ENCODE results near the gene IQGAP3. TPM values are rescaled to one million over a fixed set of nuclear protein-coding genes. Genes with fewer than 3 reads are reported as not detected.

Gene IQGAP3
- total and polyA plus RNA-seq, 4 donors, result under 0.01 to 8.5 (median 0.43) TPM

GRCh38 chr1:156590326-156591180 is 18.2 kb upstream of the IQGAP3 start:
- 89% methylated on average over 10 of the region's 10 CpGs for WGBS
- Histone ChIP-seq H3K4me1 (ENCODE audit: control insufficient read depth in 4 of 4, insufficient read depth in 4 of 4, low read length in 3 of 4) (peaks cover 3 to 15% (median 9%) of the 10 kb centered on the region in 4 donors), H3K9ac (ENCODE audit: low read depth in 1 of 2, low read length in 2 of 2) (no peak overlapping the region), H3K4me3 (ENCODE audit: low read depth in 1 of 3, low read length in 3 of 3) (no peak overlapping the region), H3K27me3 (ENCODE audit: control insufficient read depth in 4 of 4, insufficient read depth in 4 of 4, low read length in 3 of 4) (no peaks in the 10 kb centered on the region), H3K9me3 (ENCODE audit: control insufficient read depth in 4 of 4, low read length in 3 of 4) (no peaks in the 10 kb centered on the region), H3K36me3 (ENCODE audit: control insufficient read depth in 4 of 4, insufficient read depth in 3 of 4, low read depth in 1 of 4, low read length in 3 of 4) (peaks cover 0 to 13% (median 8%) of the 10 kb centered on the region in 4 donors), H3K27ac (ENCODE audit: low read depth in 1 of 2, low read length in 2 of 2) (no peak overlapping the region)
- TF ChIP-seq RAD21 (IDR thresholded peaks at IDR 0.05) (no peak), GABPA (IDR thresholded peaks at IDR 0.05 in 1 of 2, conservative IDR thresholded peaks at IDR 0.05 in 1 of 2) (no peak), EGR1 (IDR thresholded peaks at IDR 0.05; ENCODE audit: low read depth in 2 of 2) (no peak), HNF4A (conservative IDR thresholded peaks at IDR 0.05) (no peak), SP1 (IDR thresholded peaks at IDR 0.05) (no peak), FOXA2 (IDR thresholded peaks at IDR 0.05) (no peak), RXRA (IDR thresholded peaks at IDR 0.05) (no peak), JUND (IDR thresholded peaks at IDR 0.05) (no peak), NR2F2 (IDR thresholded peaks at IDR 0.05) (no peak), ZBTB33 (IDR thresholded peaks at IDR 0.05) (no peak), REST (IDR thresholded peaks at IDR 0.05) (no peak), TAF1 (conservative IDR thresholded peaks at IDR 0.05) (no peak), HNF4G (IDR thresholded peaks at IDR 0.05) (no peak), YY1 (IDR thresholded peaks at IDR 0.05) (no peak), FOXA1 (IDR thresholded peaks at IDR 0.05) (no peak)
- TF ChIP-seq, protein P1, sequence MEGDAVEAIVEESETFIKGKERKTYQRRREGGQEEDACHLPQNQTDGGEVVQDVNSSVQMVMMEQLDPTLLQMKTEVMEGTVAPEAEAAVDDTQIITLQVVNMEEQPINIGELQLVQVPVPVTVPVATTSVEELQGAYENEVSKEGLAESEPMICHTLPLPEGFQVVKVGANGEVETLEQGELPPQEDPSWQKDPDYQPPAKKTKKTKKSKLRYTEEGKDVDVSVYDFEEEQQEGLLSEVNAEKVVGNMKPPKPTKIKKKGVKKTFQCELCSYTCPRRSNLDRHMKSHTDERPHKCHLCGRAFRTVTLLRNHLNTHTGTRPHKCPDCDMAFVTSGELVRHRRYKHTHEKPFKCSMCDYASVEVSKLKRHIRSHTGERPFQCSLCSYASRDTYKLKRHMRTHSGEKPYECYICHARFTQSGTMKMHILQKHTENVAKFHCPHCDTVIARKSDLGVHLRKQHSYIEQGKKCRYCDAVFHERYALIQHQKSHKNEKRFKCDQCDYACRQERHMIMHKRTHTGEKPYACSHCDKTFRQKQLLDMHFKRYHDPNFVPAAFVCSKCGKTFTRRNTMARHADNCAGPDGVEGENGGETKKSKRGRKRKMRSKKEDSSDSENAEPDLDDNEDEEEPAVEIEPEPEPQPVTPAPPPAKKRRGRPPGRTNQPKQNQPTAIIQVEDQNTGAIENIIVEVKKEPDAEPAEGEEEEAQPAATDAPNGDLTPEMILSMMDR (IDR thresholded peaks at IDR 0.05; ENCODE audit: low read depth, low read length, missing input control), result no peak
- TF ChIP-seq, protein P2, sequence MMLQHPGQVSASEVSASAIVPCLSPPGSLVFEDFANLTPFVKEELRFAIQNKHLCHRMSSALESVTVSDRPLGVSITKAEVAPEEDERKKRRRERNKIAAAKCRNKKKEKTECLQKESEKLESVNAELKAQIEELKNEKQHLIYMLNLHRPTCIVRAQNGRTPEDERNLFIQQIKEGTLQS (IDR thresholded peaks at IDR 0.05), result no peak
- TF ChIP-seq, protein P3, sequence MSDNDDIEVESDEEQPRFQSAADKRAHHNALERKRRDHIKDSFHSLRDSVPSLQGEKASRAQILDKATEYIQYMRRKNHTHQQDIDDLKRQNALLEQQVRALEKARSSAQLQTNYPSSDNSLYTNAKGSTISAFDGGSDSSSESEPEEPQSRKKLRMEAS (IDR thresholded peaks at IDR 0.05), result no peak
- DNase-seq (ENCODE audit: low spot score), result no peak

Measured in liver (tissue), 9 donors.